HG03039 (cell line): ENCODE results near the gene C14orf93.
"Not testable (repeated sequence)": the region's sequence is repeated elsewhere in the genome, so short reads cannot be mapped to it uniquely, and the experiment has no call there.

ENCODE experiments used
- ATAC-seq: cut with Tn5 transposase; IDR thresholded peaks from one replicate; pipeline ENCODE4 v1.9.1; 2021; ENCODE audit warnings: mild to moderate bottlenecking, moderate library complexity; ENCODE audit not compliant: unreplicated experiment

Gene C14orf93

DNA sequence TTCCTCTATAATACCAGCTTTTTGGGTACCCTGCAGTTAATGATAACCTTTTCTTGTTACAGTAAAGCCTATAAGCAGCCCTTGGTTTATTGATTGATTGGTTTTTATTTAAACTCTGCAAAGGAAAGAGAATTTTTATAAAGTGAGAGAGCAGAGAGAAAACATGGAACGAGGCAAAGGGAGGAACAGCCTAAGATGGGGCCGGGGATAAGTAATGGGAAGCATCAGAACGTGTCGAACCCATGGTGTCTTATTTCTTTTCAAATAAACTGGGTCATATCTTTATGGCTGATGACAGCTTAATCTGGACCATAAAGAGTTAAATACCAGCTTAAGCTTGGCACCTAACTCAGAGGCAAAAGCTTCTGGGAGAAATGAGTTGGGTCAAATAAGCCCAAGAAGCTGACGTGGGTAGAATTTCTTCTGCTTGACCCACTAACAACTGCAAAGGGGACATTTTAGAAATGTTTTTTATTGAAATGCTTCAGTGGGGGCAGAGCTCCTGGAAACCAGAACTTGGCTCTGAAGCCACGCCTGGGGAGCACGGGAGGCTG is 12.0 kb upstream of the C14orf93 start:
- ATAC-seq: no peak

DNA sequence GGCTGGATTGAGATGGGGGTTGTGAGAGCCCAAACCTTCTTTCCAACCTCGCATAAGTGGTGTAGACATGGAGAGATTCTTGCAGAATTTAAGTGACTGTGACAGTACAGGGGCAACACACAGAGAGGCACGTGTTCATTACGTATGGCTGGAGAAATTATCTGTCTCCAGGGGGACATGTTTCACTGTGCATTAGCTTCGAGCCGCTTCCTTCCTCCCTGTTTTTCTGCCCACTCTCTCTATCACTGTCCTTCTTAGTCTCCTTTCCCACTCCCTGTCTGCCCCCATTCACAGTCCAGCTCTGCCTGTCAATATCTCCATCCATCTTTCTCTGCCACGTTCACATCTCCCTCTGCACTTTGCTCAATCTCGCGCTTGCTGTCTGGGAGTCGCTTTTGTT is 11.5 kb upstream of the C14orf93 start:
- no peak for ATAC-seq

DNA sequence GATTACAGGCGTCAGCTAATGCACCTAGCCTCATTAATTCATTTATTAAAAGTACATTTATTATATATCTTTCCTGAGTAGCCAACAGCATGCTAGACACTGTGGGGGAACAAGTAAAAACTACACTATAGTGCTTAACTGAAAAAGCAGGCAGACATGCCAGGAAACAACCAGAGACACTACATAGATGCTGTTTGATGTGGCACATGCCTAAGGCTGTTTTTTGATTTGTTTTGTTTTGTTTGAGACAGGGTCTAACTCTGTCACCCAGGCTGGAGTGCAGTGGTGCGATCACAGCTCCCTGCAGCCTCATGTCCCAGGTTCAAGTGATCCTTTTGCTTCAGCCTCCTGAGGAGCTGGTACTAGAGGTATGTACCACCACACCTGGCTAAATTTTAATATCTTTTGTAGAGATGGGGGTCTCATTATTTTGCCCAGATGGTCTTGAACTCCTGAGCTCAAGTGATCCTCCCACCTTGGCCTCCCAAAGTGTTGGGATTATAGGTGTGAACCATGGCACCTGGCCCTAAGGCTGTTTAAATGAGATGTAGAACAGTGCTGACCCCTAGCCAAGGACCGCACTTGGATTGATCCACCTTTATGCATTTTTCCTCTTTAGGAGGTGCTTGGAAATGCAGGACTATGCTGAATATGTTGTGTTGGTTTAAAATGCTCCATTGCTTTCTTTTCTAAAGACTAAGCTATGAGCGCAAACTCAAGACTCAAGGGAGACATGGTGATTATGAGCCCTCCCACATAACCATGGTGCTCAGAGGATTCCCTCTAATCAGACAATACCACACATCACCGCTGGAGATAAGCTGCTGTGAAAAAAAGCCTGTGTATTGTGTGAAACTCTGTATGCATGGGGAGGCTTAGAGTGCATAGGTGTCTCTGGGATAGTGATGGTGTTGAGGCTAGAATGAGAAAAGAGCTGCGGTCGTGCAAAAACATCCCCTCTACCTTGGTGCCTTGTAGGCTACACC is 10.5 kb upstream of the C14orf93 start:
- no peak for ATAC-seq

- ATAC-seq: no peak
These were observed 8.2 kb upstream of the C14orf93 start for GRCh38 chr14:23018107-23018506.

DNA sequence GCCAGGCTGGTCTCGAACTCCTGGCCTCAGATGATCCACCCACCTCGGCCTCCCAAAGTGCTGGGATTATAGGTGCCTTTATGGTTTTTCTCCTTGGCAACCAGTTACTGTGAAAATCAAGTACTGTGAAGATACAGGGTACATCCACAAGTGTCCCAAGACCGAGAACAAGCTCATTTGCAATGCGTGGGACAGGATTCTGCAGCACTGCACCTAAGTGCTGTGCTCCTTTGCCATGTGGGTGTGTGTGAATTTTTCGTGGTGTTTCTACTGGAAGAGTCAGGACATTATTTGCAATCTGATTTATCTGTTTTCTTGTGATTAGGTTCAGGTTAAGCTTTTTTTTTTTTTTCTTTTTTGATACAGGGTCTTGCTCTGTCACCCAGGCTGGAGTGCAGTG is 7.1 kb upstream of the C14orf93 start:
- ATAC-seq: no peak

DNA sequence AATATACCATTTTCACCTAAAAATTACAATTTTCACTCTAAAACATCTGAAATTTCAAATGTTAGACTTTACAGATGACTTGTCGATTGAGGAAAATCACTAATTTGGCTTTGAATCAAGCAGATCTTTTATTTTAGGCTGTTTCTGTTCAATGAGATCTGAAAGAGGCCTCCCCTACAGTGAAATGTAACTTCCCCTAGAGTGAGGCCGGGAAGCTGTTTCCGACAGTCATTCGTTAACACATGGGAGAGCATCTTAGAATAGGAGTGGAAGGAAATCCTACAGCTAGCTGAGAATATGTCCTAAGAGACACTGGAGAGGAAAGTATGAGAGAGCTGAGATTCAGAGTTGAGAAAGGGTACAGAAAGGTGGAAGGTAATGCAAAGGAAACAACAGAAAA is 5.7 kb upstream of the C14orf93 start:
- ATAC-seq: no peak

GRCh38 chr14:23013749-23014054 is 3.8 kb upstream of the C14orf93 start:
- not testable (repeated sequence) for ATAC-seq

DNA sequence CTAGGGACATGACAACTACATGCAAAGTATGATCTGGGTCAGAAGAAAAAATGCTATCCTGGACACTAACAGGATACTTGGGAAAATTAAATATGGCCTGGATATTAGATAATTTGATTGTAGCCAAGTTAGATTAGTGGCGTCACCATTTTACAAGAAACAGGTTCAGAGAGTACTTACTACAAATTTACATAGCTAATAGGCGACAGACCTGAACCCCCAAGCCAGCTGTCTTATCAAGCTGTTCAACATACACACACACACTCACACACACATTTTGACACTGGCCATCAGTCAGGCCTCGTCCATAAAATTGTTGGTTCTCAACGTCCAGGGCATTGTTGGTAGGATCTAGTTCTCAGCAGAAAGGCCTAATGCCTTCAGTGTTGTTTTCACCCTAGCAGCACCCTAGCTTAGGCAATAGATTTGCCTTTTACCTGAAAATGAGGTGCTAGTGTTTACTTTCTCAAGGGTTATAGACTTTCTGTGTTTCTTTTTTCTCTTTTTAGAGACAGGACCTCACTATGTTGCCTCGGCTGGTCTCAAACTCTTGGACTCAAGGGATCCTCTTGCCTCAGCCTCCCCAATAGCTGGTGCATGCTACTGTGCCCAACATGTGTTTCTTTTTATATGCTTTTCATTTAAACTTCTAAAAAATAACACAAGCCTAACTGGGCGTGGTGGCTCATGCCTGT is 3.3 kb upstream of the C14orf93 start:
- no peak for ATAC-seq

GRCh38 chr14:23009483-23009938 is 432 bp downstream of the C14orf93 start:
- ATAC-seq: no peak

DNA sequence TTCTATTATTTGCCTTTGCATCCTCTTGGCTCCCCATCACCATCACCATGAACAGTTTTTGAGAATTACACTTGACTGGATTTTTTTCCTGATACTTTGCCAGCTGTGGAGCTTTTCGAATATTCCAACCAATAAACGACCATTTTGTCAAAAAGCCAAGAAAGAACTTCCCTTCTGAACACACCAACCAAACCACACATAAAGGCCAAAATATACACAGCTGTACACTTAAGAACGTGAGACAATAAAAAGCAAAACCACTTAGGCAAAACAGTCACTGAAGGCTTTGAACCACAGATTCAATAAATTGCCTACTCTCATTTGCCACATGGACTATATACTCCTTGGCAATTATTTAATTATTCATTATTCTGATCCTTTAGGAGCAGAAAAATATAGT is 1.1 kb downstream of the C14orf93 start:
- ATAC-seq: no peak

- peak; percentile 90 for ATAC-seq
These were observed 3.2 kb downstream of the C14orf93 start for GRCh38 chr14:23006544-23007419.

DNA sequence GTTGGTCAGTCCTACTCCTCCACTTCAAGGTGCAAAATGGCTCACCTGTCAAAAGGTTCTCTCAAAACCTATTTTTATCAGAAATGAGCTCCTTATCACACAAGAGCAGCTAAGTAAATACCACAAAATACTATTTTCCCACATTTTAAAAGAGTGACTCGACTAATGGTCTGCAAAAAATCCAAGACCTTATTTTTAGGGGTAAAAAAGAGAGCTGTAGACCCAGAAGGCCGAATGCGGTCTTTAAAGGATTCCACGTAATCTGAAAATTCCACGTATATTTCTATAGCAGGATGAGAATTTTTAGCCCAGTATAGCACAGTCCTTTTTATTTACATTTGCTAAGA is 3.8 kb downstream of the C14orf93 start:
- no peak for ATAC-seq

DNA sequence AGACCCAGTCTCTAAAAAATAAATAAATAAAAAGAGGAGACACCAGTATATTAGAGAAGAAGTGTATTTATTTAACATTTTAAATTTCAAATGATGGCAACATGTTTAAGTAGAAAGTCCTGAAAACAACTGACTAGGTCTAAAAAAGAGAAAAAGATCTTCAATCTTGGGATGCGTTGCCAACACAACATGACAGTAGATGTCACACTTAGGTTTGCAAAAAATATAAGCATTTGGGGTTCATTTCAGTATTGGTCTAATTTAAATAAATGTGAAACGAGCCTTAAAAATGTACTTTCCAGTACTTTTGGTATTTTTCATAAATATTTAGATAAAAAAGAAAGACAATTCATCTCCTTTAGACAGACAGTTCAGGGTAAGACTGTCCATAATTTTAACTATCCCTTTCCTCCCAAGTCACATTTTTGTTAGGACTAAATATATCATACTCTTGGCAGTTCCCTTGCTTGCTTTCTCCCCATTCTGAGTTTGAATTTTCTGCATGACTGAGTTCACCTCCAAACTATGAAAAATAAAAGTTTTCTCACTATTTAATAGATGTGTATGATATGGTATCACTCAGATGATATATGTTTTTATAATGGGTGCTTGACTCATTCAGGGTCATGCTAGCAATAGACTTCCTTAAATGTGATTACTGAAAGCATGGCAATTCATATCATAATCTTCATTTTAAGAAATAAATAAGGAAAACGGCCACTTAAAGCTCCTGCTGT is 4.3 kb downstream of the C14orf93 start:
- ATAC-seq: no peak

DNA sequence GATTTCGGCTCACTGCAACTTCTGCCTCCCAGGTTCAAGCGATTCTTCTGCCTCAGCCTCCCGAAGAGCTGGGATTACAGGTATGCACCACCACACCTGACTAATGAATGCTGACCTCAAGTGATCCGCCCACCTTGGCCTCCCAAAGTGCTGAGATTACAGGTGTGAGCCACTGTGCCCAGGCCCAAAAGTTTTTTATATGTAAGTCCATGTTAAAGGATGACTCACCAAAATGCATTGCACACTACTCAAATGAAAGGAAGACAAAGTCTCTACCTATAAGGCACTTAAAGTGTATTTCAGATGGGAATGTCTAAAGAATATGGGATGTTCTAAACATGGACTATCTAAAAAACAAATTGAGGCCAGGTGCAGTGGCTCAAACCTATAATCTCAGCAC is 5.7 kb downstream of the C14orf93 start:
- not testable (repeated sequence) for ATAC-seq

GRCh38 chr14:23002592-23002991 is 7.4 kb downstream of the C14orf93 start:
- ATAC-seq: no peak

DNA sequence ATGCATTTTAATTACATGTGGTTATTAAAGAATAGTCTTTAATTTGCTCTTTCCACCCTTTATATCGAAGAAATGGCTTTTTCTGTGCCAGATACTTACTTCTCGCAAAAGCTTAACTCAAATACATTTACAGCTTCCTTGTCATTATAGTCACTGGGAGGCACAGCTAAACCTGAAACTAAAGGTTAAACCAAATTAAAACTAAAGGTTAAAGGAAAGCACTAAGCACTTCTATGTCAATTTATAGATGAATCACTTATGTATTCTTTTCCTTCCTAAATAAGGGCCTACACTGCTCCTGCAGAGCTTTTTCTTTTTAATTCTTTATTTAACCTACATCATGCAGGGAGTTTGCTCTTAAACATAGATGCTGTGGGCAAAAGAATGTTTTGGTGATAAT is 9.1 kb downstream of the C14orf93 start:
- ATAC-seq: no peak

GRCh38 chr14:22998329-22999012 is 11.5 kb downstream of the C14orf93 start:
- ATAC-seq: no peak

- no peak for ATAC-seq
These were observed 12.1 kb downstream of the C14orf93 start for GRCh38 chr14:22997676-22998323.
